ENCODE results near the gene THEM4.
A peak's percentile ranks its signal among the peaks of the same experiment; 100 is the strongest.
"Not testable (repeated sequence)": the region's sequence is repeated elsewhere in the genome, so short reads cannot be mapped to it uniquely, and the experiment has no call there.

THEM4 gene

GRCh38 chr1:151924691-151925587 is 15.6 kb upstream of the THEM4 start:
- no peak for DNase-seq

- DNase-seq: no peak
Measured at GRCh38 chr1:151923422-151923821, 14.1 kb upstream of the THEM4 start.

DNA sequence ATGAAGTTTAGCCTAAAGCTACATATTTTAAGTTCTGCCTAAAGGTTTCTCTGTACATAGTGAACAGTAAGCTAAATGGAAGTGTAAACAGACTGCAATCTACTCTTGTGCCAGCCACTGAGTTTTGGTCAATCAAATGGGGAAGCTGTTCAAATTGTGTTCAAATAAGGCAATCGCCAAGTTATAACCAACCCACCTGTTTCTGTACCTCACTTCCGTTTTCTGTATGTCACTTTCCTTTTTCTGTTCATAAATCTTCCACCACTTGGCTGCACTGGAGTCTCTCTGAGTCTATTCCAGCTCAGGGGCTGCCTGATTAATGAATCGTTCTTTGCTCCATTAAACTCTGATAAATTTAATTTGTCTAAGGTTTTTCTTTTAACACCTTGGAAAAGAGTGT is 10.8 kb upstream of the THEM4 start:
- DNase-seq: no peak

DNA sequence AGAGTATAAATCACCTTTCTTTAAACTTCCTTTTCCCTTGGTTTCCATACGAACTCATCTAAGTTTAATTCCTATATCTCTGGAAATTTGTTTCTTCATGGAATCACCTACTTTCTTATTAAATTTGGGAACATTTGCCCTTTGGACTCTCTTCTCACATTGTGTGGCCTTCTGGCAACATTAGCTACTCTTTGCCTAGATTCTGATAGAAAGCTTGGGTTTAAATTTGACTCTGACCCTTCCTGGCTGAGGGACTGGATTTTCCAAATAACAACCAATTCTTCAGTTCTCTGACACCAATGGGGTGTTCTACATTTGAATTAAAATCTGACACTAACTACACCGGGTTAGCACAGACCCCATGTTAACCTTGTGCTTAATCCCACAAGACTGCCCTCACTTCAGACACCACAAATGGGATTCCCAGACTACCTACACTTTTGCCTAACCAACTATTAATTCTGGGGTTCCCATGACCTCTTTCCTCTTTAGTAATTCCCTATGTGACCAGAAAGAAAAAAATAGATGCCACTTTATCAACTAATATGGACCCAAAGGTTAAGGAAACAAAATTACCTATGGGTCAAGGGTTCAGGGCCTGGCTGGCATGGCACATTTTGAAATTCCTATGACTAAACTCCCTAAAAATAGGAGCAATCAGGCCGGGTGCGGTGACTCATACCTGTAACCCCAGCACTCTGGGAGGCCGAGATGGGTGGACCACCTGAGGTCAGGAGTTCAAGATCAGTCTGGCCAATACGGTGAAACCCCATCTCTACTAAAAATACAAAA is 9.7 kb upstream of the THEM4 start:
- no peak for DNase-seq

- DNase-seq: no peak
Measured at GRCh38 chr1:151918156-151918555, 8.8 kb upstream of the THEM4 start.

- no peak for DNase-seq
Measured at GRCh38 chr1:151916726-151917370, 7.5 kb upstream of the THEM4 start.

DNA sequence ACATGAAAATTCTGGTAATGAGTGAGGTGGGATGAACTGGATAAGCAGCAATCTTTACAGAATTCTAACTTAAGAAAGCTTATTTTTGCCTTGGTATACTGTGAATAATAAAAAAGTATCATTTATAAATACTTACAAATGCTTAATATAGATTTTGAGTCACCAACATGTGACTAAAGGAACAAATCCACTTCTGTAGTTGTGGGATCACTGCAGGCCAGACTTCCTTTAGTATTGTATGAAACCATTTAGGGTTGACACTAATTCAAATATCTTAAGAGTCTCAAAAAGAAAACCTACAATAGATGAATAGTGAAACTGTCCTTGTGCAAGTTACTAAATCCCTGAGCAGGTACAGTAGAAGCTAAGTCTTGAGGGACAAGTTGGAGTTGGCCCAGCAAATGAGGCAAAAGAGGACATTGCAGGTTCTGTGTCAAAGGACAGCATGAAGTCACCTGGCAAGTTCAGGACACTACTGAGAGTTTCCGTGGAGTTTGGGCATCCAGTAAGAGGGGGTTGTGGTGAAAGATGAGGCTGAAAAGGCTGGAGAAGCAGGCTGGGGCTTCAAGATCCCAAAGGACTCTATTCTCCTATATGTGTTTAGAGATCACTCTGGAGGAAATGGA is 5.9 kb upstream of the THEM4 start:
- DNase-seq: no peak

- DNase-seq: no peak
Measured at GRCh38 chr1:151914076-151914475, 4.8 kb upstream of the THEM4 start.

- no peak for DNase-seq
Measured at GRCh38 chr1:151912973-151913372, 3.7 kb upstream of the THEM4 start.

- DNase-seq: no peak
Measured at GRCh38 chr1:151908228-151908691, 1.1 kb downstream of the THEM4 start.

GRCh38 chr1:151907363-151908139 is 1.8 kb downstream of the THEM4 start:
- DNase-seq: no peak

DNA sequence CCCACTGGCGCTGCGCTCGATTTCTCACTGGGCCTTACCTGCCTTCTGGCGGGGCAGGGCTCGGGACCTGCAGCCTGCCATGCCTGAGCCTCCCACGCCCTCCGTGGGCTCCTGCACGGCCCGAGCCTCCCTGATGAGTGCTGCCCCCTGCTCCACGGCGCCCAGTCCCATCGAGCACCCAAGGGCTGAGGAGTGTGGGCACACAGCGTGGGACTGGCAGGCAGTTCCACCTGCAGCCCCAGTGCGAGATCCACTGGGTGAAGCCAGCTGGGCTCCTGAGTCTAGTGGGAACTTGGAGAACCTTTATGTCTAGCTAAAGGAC is 3.0 kb downstream of the THEM4 start:
- not testable (repeated sequence) for DNase-seq

DNA sequence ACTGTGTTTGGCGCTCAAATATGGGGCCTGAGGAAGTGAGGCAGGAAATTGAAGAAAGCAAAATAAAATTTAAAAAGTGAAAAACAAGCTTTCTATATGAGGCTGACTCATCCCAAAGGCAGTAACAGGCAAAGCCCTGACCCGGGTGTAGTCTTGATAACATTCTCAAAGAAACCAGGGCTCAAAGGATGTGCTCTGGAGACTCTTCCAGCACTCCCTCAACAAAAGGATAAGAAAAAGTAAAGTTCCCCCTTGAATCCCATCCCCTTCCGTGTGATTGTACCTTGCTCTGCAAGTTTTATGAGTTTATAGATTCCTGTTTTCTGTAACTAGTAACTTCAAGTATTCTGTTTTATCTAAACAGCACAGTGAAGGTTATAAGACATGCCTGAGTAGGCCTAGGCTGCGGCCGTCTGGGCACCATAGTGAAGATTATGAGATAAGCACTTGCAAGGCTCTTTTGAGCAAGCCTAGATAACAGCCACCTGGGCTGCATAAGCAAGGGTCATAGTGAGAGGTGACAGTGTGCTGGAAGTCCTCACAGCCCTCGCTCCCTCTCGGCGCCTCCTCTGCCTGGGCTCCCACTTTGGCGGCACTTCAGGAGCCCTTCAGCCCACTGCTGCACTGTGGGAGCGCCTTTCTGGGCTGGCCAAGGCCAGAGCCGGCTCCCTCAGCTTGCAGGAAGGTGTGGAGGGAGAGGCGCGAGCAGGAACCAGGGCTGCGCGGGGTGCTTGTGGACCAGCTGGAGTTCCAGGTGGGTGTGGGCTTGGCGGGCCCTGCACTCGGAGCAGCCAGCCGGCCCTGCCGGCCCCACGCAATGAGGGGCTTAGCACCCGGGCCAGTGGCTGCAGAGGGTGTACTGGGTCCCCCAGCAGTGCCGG is 3.6 kb downstream of the THEM4 start:
- peak; percentile 18 to 27 for DNase-seq

- peak; percentile 62 to 64 for DNase-seq
Measured at GRCh38 chr1:151905070-151905442, 4.3 kb downstream of the THEM4 start.

DNA sequence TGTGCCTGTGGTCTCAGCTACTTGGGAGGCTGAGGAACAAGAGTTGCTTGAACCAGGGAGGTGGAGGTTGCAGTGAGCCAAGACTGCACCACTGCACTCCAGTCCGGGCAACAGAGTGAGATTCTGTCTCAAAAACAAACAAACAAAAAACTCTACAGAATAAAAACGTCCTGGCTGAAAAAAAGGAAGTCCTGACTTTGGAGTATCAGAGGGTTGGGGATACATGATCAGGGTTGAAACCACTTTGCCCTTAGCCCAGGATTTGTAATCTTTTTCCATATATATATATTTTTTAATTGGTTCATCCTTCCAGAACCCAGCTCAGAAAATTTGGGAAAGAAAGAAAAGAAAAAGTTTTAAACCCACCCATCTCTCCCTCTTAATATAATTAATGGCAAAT is 6.5 kb downstream of the THEM4 start:
- no peak for DNase-seq

GRCh38 chr1:151900804-151901203 is 8.5 kb downstream of the THEM4 start:
- DNase-seq: not testable (repeated sequence)

DNA sequence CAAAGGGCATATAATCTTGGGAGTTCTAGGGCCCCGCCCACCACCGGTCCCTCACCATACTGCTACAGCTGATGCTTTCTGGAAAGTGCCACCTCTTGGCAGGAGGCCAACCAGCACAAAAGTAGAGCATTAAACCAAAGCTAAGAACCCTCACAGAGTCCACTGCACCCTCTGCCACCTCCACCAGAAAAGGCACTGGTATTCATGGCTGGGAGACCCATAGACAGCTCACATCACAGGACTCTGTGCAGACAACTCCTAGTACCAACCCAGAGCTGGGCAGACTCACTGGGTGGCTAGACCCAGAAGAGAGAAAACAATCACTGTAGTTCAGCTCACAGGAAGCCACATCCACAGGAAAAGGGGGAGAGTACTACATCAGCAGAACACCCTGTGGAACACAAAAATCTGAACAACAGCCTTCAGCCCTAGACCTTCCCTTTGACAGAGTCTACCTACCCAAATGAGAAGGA is 10.8 kb downstream of the THEM4 start:
- peak; percentile 50 to 62 for DNase-seq

DNA sequence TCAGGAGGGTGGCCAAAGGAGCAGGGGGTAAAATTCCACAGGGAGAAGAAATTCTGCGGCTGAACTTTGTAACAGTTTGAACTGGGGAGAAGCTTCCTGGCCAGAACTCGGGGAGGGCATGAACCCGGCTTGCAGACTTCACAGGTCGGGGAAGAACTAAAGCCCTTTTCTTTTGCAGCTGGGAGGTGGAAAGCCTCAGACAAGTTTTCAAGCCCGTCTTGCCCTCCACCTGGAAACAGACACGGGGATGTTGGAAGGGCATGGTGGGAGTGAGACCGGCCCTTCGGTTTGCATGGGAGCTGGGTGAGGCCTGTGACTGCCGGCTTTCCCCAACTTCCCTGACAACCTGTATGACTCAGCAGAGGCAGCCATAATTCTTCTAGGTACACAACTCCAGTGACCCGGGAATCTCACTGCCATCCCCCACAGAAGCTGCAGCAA is 11.3 kb downstream of the THEM4 start:
- DNase-seq: no peak

GRCh38 chr1:151893176-151893924 is 16.0 kb downstream of the THEM4 start:
- no peak for DNase-seq

DNA sequence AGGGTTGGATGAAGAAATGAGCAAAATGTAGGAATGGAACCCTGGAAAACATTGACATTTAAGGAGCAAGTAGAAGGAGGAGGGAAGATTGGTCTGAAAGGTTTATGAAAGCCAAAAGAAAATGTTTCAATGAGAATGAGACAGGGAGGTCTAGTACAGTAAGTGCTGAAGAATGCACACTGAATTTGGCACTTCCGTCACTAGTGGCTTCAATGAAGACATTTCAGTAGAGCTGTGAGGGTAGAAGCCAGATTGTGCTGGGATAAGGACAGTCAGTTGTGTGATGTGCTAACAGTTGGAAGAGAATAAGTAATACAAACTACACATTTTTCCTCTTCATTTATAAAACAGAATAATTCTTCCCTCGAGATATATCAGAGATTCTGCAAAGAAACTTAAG is 17.1 kb downstream of the THEM4 start:
- DNase-seq: no peak

All from activated CD4-positive, alpha-beta T cell treated with anti-CD3 and anti-CD28 coated beads for 4 hours (primary cell).